GM21528 (cell line): ENCODE results near the gene ZNF467.

ENCODE experiments used
- ATAC-seq: cut with Tn5 transposase; IDR thresholded peaks from one replicate; pipeline ENCODE4 v1.9.1; 2021; ENCODE audit warnings: mild to moderate bottlenecking, moderate library complexity; ENCODE audit not compliant: unreplicated experiment, low FRiP score

ZNF467 gene

DNA sequence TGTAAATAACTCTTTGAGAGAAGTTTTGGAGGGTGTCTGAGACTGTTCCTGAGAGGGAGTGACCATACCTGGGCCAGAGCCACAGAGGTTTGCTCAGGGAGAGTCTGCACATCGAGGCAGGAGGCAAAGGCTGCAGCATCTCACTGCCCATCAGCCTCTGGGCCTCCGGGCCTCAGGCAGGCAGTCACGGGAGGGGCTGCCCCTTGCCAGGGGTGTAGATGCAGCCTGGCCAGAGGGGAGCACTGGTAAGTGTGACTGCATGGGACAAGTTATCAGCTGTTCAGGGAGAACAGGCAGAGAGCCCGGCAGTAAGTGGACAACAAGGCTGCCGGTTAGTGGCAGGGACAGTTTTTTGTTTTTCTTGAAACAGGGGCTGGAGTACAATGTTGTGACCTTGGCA, 55.9 kb downstream of the ZNF467 start:
- no peak for ATAC-seq

DNA sequence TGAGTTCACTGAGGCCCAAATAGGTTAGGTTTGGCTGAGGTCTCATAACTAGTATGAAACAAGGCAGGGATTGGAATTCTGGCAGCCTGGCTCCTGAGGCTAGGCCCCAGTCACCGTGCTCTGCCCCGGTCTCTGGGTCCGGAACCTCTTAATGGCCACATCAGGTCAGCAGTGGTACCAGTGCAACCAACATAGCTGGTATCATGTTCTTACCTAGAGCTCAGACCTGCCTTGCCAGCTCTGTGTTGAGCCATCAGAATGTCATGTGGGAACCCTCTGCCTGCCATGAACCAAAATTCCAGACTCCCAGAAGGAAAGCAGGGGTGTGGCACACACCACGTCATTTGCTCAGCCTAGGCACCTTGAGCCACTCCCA, 56.5 kb downstream of the ZNF467 start:
- no peak for ATAC-seq

DNA sequence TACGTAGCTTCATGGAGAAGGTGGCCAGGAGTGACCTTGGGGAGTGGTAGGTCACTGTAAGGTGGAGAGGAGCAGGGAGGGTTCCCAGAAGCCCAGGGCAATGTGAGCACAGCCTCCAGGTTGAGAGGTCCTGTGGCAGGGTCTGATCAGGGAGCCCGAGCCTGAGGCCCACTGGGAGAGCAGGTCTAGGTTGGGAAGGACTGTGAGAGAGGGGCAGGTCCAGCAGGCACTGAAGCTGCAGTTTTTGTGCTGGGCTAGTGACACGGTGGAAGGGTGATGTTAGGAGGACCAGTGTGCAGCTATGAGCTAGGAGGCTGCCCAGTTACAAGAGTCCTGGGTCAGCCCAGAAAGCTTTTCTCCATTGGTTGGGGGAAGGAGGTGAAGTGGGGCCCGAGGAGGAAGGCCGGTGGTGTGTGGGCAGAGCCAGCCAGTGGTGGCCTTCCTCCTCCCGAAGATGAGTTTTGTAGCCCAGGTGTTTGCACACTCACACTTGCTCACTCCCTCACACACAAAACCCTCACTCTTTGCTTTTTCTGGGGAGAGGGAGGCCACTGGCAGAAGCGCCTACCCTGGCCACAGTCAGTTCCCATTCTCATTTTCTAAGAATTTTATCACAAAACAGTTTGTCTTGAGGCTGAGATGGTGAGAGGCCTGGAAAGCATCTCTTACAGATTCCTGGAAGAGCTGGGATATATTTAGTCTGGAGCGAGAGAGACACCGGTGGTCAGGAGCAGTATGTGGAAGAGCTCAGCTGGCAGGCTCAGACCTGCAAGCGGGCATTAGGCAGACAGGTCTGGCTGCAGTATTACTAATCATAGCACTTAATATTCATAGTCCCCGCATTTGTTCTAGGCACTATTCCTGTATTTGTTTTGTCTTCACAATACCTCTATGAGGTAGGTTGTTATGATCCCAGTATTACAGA, 57.1 kb downstream of the ZNF467 start:
- ATAC-seq = no peak

DNA sequence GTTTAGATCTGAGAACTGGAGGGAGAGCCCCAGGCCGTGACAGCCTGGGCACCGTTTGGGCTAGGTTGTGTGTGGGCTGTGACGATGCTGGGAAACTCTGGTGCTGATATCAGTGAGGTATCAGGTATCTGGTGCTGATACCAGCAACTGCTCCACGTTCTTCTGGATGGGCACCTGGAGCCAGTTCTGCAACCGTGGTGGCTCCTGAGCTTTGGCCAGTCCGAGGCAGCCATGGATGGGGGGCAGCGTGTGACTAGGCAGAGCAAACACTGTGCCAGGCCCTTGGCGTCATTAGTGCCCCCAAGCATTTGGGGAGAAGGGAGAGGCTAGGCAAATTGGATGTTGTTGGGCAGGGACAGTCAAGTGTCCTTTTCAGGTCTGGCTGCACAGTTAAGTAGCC, 57.9 kb downstream of the ZNF467 start:
- peak; percentile 12 for ATAC-seq

DNA sequence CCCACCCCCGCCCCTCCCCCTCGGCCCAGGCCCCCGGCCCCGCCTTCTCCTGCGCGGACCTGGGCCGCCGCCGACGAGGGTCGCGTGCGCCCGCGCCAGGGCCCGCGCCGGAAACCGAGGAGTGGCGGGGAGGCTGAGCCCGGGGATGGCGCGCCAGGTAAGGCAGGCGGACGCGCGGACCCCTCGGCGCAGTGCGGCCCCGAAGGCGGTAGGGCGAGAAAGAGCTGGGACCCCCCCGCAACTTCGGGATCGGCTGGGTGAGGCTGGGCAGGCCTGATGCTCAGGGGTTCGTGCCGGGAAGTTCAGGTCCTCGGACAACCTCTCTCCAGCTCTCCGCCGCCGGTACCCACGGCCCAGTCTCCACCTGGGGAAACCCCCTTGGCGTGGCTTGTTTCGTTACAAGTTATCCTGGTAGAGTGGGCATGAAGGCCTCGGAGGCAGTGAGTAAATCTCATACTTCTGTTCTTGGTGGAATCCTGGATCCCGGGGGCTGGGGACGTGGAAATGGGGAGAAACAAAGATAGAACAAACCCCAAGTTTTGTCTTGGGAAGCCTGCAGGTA, 58.4 kb downstream of the ZNF467 start:
- ATAC-seq = peak; percentile 21
